Inflammatory macrophage treated with lipopolysaccharide for 4 hours (primary cell): Measurements from ENCODE around the gene C1orf159.

Source experiments
- DNase-seq: peaks from one replicate; pipeline ENCODE4 v3.0.0-alpha.2; 2020

Gene C1orf159

GRCh38 chr1:1033009-1033587 is 82.8 kb downstream of the C1orf159 start:
- DNase-seq = peak; percentile 81

- no peak for DNase-seq
These were observed 83.5 kb downstream of the C1orf159 start for GRCh38 chr1:1032424-1032823.
